ENCODE measurements around the gene IL17REL.

The IL17REL gene

GRCh38 chr22:50020606-50021005 lies 8.0 kb upstream of the IL17REL start:
- DNase-seq, result no peak

GRCh38 chr22:50019316-50019715 lies 6.8 kb upstream of the IL17REL start:
- no peak for DNase-seq

GRCh38 chr22:50018608-50019285 lies 6.2 kb upstream of the IL17REL start:
- DNase-seq, result no peak

- no peak for DNase-seq
These were observed 5.2 kb upstream of the IL17REL start for GRCh38 chr22:50017701-50018224.

GRCh38 chr22:50016988-50017700 lies 4.6 kb upstream of the IL17REL start:
- no peak for DNase-seq

- no peak for DNase-seq
These were observed 3.9 kb upstream of the IL17REL start for GRCh38 chr22:50016308-50016987.

GRCh38 chr22:50015451-50016307 lies 3.1 kb upstream of the IL17REL start:
- DNase-seq, result no peak

GRCh38 chr22:50014655-50015401 lies 2.3 kb upstream of the IL17REL start:
- DNase-seq, result no peak

GRCh38 chr22:50014053-50014501 lies 1.5 kb upstream of the IL17REL start:
- DNase-seq, result no peak

GRCh38 chr22:50011447-50012210 lies 936 bp downstream of the IL17REL start:
- DNase-seq, result no peak

GRCh38 chr22:50010676-50011446 lies 1.7 kb downstream of the IL17REL start:
- no peak for DNase-seq

- DNase-seq, result no peak
These were observed 2.5 kb downstream of the IL17REL start for GRCh38 chr22:50009765-50010675.

GRCh38 chr22:50009251-50009650 lies 3.3 kb downstream of the IL17REL start:
- DNase-seq, result no peak

- no peak for DNase-seq
These were observed 4.2 kb downstream of the IL17REL start for GRCh38 chr22:50008151-50009040.

- DNase-seq, result no peak
These were observed 5.5 kb downstream of the IL17REL start for GRCh38 chr22:50007057-50007511.

- DNase-seq, result no peak
These were observed 7.6 kb downstream of the IL17REL start for GRCh38 chr22:50004918-50005317.

GRCh38 chr22:50002791-50003190 lies 9.8 kb downstream of the IL17REL start:
- DNase-seq, result no peak

Data from fibroblast of skin of right quadriceps (primary cell).